Tibial artery (tissue), 4 donors: ENCODE data around the gene MAST4.

ENCODE experiments used
- DNase-seq, 2 donors: peaks; one replicate each; pipeline ENCODE4 v3.0.0-alpha.2; 2019
- H3K27ac ChIP-seq, 2 donors: fragments of 200-600 bp; sonication (generic) in 1 of 2; 1 replicate in 1 of 2; 2 replicates in 1 of 2; pipeline ENCODE4 v1.5.1; 2018 to 2019; ENCODE audit warnings: mild to moderate bottlenecking in 1 of 2
- H3K27me3 ChIP-seq, 2 donors: fragments of 200-600 bp; sonication (generic) in 1 of 2; one replicate each; pipeline versions ENCODE4 v1.5.1 to v1.6.0; 2016 to 2019
- H3K36me3 ChIP-seq, 3 donors: fragments of 200-600 bp; sonication (generic) in 2 of 3; one replicate each; pipeline ENCODE4 v1.5.1; 2016 to 2019; ENCODE audit warnings: mild to moderate bottlenecking in 2 of 3
- H3K4me1 ChIP-seq, 4 donors: fragments of 200-600 bp; sonication (generic) in 2 of 4; 1 replicate in 3 of 4; 2 replicates in 1 of 4; pipeline ENCODE4 v1.5.1; 2016 to 2019
- H3K4me3 ChIP-seq, 2 donors: fragments of 200-600 bp; sonication (generic) in 1 of 2; 1 replicate in 1 of 2; 2 replicates in 1 of 2; pipeline ENCODE4 v1.5.1; 2018 to 2019; ENCODE audit warnings: mild to moderate bottlenecking in 2 of 2
- H3K9me3 ChIP-seq, 3 donors: fragments of 200-600 bp; sonication (generic) in 1 of 3; one replicate each; pipeline ENCODE4 v1.5.1; 2016 to 2019
- intact Hi-C: fragments of 100-400 bp; cut with DNase I; formaldehyde crosslinking; loops from one replicate; pipeline ENCODE4 v1.15.0; 2023; ENCODE audit warnings: low total_unique reads
- TF ChIP-seq, protein P1 (sequence below), 2 experiments: fragments of 200-600 bp in 1 of 2; fragments of 450-650 bp in 1 of 2; IDR thresholded peaks; one replicate each; pipeline ENCODE4 v1.5.1; 2017 to 2019; ENCODE audit warnings: antibody characterized with exemption in 2 of 2, mild to moderate bottlenecking in 1 of 2, moderate library complexity in 1 of 2

MAST4 gene

DNA sequence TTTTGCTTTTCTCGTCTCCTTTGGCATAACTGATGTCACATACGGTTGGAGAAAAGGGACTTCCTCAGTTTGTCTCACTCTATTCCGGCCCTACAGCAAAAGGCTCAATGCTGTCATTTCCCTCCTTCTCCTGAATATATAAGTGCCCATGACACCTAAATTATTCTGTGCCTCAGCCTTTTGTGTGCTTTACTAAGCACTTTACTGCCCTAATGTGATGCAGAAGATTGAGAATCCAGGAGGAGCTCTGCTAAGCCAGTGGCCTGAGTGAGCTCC lies 592.8 kb downstream of the MAST4 start:
- Histone ChIP-seq H3K4me3 (no peak overlapping the region), H3K9me3 (no peaks in the 10 kb centered on the region), H3K27ac (no peak overlapping the region), H3K27me3 (no peaks in the 10 kb centered on the region), H3K4me1 (no peaks in the 10 kb centered on the region), H3K36me3 (no peaks in the 10 kb centered on the region)
- TF ChIP-seq, protein P1, sequence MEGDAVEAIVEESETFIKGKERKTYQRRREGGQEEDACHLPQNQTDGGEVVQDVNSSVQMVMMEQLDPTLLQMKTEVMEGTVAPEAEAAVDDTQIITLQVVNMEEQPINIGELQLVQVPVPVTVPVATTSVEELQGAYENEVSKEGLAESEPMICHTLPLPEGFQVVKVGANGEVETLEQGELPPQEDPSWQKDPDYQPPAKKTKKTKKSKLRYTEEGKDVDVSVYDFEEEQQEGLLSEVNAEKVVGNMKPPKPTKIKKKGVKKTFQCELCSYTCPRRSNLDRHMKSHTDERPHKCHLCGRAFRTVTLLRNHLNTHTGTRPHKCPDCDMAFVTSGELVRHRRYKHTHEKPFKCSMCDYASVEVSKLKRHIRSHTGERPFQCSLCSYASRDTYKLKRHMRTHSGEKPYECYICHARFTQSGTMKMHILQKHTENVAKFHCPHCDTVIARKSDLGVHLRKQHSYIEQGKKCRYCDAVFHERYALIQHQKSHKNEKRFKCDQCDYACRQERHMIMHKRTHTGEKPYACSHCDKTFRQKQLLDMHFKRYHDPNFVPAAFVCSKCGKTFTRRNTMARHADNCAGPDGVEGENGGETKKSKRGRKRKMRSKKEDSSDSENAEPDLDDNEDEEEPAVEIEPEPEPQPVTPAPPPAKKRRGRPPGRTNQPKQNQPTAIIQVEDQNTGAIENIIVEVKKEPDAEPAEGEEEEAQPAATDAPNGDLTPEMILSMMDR (IDR thresholded peaks at IDR 0.05) = no peak
- intact Hi-C loops = no loop called here
- DNase-seq = no peak

DNA sequence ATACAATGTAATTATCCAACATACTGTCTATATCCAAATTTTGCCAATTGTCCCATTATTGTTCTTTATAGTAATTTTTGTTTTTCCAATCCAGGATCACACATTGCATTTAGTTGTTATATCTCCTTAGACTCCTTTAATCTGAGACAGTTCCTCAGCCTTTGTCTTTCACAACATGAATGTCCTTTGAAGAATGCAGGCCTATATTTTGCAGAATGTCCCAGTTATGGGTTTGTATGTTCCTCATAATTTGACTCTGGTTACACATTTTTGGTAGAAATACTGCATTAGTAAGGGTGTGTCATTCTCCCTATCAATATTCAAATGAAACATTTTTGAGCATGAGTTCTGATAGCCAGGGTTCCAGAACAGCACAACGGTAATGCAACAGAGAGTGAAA lies 593.7 kb downstream of the MAST4 start:
- TF ChIP-seq, protein P1 (IDR thresholded peaks at IDR 0.05) = no peak
- no peak for DNase-seq
- Histone ChIP-seq H3K36me3 (no peaks in the 10 kb centered on the region), H3K9me3 (no peaks in the 10 kb centered on the region), H3K27me3 (no peaks in the 10 kb centered on the region), H3K4me1 (no peaks in the 10 kb centered on the region), H3K4me3 (no peak overlapping the region), H3K27ac (no peak overlapping the region)
- intact Hi-C loops = no loop called here

- H3K9me3 ChIP-seq = no peaks in the 10 kb centered on the region
- H3K27ac ChIP-seq = no peak overlapping the region
- intact Hi-C loops = no loop called here
- no peaks in the 10 kb centered on the region for H3K27me3 ChIP-seq
- TF ChIP-seq, protein P1 (IDR thresholded peaks at IDR 0.05) = no peak
- no peaks in the 10 kb centered on the region for H3K36me3 ChIP-seq
- H3K4me3 ChIP-seq = no peak overlapping the region
- no peaks in the 10 kb centered on the region for H3K4me1 ChIP-seq
- no peak for DNase-seq
These were observed 594.2 kb downstream of the MAST4 start for GRCh38 chr5:67190410-67190809.

DNA sequence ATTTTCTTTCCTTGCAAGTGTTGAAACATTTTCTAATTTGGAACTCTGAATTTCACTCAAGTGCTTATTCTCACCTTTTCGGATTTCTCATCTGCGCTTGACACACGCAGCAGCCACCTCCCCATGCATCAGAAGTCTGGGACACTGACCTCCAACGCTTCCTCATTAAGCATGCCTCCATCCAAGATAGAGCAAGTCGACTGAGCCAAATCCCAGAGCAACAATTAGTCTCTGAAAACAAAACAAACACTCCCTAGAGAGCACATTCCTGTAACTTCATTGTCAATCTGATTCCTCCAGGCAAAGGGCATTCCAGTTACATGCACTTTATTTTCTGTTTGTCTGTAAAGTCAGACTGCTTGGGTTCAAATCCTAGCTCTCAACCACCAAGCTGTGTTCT lies 594.7 kb downstream of the MAST4 start:
- intact Hi-C loops = no loop called here
- Histone ChIP-seq H3K4me1 (no peaks in the 10 kb centered on the region), H3K9me3 (no peaks in the 10 kb centered on the region), H3K27me3 (no peaks in the 10 kb centered on the region), H3K4me3 (no peak overlapping the region), H3K36me3 (no peaks in the 10 kb centered on the region), H3K27ac (no peak overlapping the region)
- TF ChIP-seq, protein P1 (IDR thresholded peaks at IDR 0.05) = no peak
- no peak for DNase-seq

GRCh38 chr5:67192719-67193438 lies 596.7 kb downstream of the MAST4 start:
- H3K4me1 ChIP-seq = peaks cover 0 to 11% (median 5%) of the 10 kb centered on the region in 4 donors
- H3K4me3 ChIP-seq = no peak overlapping the region
- H3K27ac ChIP-seq = no peak overlapping the region
- TF ChIP-seq, protein P1 (IDR thresholded peaks at IDR 0.05) = no peak
- DNase-seq = no peak
- intact Hi-C loops = no loop called here
- no peaks in the 10 kb centered on the region for H3K36me3 ChIP-seq
- no peaks in the 10 kb centered on the region for H3K9me3 ChIP-seq
- H3K27me3 ChIP-seq = no peaks in the 10 kb centered on the region

- peaks cover 0 to 11% (median 5%) of the 10 kb centered on the region in 4 donors for H3K4me1 ChIP-seq
- no peaks in the 10 kb centered on the region for H3K27me3 ChIP-seq
- intact Hi-C loops = no loop called here
- no peak for DNase-seq
- TF ChIP-seq, protein P1 (IDR thresholded peaks at IDR 0.05) = no peak
- H3K36me3 ChIP-seq = no peaks in the 10 kb centered on the region
- H3K9me3 ChIP-seq = no peaks in the 10 kb centered on the region
- H3K4me3 ChIP-seq = no peak overlapping the region
- no peak overlapping the region for H3K27ac ChIP-seq
These were observed 597.2 kb downstream of the MAST4 start for GRCh38 chr5:67193439-67193807.
